ENCODE measurements around the gene ZPLD1. TPM values are rescaled to one million over a fixed set of nuclear protein-coding genes. Genes with fewer than 3 reads are reported as not detected.

Gene ZPLD1
- 0.62 TPM in 1 of 2 replicates, not detected in the other for total RNA-seq

GRCh38 chr3:102434715-102435114, at the start of gene ZPLD1:
Gene ZPLD1 (plus strand): TSS chr3:102435015. CDS start chr3:102438488, 3,473 bp downstream.

